ENCODE results near the gene STK4. TPM values are rescaled to one million over a fixed set of nuclear protein-coding genes. Genes with fewer than 3 reads are reported as not detected.
A peak's percentile ranks its signal among the peaks of the same experiment; 100 is the strongest.

The STK4 gene
- total RNA-seq, 1 donor, result 33.7 TPM

- Histone ChIP-seq H3K4me3 (ENCODE audit: insufficient read depth, low read length) (no peak overlapping the region), H3K4me1 (ENCODE audit: insufficient read depth, low read length) (peaks cover 22% of the 10 kb centered on the region), H3K27me3 (ENCODE audit: insufficient read depth, low read length) (no peaks in the 10 kb centered on the region), H3K9me3 (ENCODE audit: low read depth, low read length) (peaks cover 2% of the 10 kb centered on the region), H3K36me3 (ENCODE audit: insufficient read depth, low read length) (no peaks in the 10 kb centered on the region), H3K27ac (ENCODE audit: low read depth, low read length) (no peak overlapping the region), H2AFZ (ENCODE audit: low read length) (no peak overlapping the region), H3K79me2 (ENCODE audit: insufficient read depth, low read length) (peaks cover 30% of the 10 kb centered on the region), H3K4me2 (ENCODE audit: insufficient read depth, low read length) (no peak overlapping the region), H4K20me1 (ENCODE audit: insufficient read depth, low read length) (no peaks in the 10 kb centered on the region)
- TF ChIP-seq, protein P1, sequence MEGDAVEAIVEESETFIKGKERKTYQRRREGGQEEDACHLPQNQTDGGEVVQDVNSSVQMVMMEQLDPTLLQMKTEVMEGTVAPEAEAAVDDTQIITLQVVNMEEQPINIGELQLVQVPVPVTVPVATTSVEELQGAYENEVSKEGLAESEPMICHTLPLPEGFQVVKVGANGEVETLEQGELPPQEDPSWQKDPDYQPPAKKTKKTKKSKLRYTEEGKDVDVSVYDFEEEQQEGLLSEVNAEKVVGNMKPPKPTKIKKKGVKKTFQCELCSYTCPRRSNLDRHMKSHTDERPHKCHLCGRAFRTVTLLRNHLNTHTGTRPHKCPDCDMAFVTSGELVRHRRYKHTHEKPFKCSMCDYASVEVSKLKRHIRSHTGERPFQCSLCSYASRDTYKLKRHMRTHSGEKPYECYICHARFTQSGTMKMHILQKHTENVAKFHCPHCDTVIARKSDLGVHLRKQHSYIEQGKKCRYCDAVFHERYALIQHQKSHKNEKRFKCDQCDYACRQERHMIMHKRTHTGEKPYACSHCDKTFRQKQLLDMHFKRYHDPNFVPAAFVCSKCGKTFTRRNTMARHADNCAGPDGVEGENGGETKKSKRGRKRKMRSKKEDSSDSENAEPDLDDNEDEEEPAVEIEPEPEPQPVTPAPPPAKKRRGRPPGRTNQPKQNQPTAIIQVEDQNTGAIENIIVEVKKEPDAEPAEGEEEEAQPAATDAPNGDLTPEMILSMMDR (IDR thresholded peaks at IDR 0.05; ENCODE audit: extremely low read depth, low read depth, low read length), result no peak
- no peak for DNase-seq (ENCODE audit: insufficient read length, low spot score, missing footprints)
Measured at GRCh38 chr20:45069261-45069660, 102.9 kb downstream of the STK4 start.

GRCh38 chr20:45070932-45071632 lies 104.8 kb downstream of the STK4 start:
- Histone ChIP-seq H4K20me1 (ENCODE audit: insufficient read depth, low read length) (no peaks in the 10 kb centered on the region), H3K9me3 (ENCODE audit: low read depth, low read length) (peaks cover 2% of the 10 kb centered on the region), H3K27ac (ENCODE audit: low read depth, low read length) (no peak overlapping the region), H2AFZ (ENCODE audit: low read length) (no peak overlapping the region), H3K4me3 (ENCODE audit: insufficient read depth, low read length) (no peak overlapping the region), H3K4me1 (ENCODE audit: insufficient read depth, low read length) (peaks cover 22% of the 10 kb centered on the region), H3K79me2 (ENCODE audit: insufficient read depth, low read length) (peaks cover 18% of the 10 kb centered on the region), H3K36me3 (ENCODE audit: insufficient read depth, low read length) (peaks cover 15% of the 10 kb centered on the region), H3K27me3 (ENCODE audit: insufficient read depth, low read length) (no peaks in the 10 kb centered on the region), H3K4me2 (ENCODE audit: insufficient read depth, low read length) (no peak overlapping the region)
- TF ChIP-seq, protein P1 (IDR thresholded peaks at IDR 0.05; ENCODE audit: extremely low read depth, low read depth, low read length), result no peak
- DNase-seq (ENCODE audit: insufficient read length, low spot score, missing footprints), result peak; percentile 59

DNA sequence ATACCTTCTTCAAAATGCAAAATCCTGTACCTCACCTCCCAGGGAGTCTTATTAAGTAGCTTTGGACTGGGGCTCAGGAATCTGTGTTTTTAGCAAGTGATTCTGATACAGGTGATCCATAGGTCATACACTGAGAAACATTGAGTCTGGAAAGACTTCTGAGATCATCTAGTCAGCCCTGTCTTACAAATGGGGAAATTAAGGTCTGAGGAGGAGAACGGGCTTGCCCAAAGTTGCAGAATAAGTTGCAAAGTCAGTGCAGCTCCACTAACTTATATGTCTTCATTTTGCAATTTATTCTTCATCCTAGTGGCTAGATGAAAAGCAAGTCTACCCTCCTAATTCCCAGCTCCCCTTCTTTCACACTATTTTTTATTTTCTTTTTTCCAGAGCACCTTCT lies 105.8 kb downstream of the STK4 start:
- TF ChIP-seq, protein P1 (IDR thresholded peaks at IDR 0.05; ENCODE audit: extremely low read depth, low read depth, low read length), result no peak
- H3K27me3 ChIP-seq (ENCODE audit: insufficient read depth, low read length), result no peaks in the 10 kb centered on the region

DNA sequence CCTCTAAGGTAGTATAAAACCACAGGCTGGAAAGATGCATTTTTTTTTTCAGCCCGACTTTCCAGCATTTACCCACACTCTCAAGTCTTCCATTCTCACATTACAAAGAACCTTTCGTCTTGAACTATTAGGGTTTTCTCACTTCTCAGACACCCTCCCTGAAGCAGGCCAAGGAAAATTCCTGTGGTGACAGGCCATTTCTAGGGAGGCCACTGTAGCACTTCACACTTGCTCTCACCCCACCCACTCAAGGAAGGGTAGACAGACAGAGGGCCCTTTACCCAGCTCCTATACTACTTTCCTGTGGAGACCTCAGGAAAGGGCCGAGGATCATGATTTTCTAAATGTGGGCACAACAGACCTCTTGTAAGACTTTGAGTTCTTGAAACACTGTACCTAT lies 106.9 kb downstream of the STK4 start:
- Histone ChIP-seq H3K4me2 (ENCODE audit: insufficient read depth, low read length) (no peak overlapping the region), H3K4me3 (ENCODE audit: insufficient read depth, low read length) (no peak overlapping the region), H4K20me1 (ENCODE audit: insufficient read depth, low read length) (no peaks in the 10 kb centered on the region), H3K4me1 (ENCODE audit: insufficient read depth, low read length) (peaks cover 6% of the 10 kb centered on the region), H3K27ac (ENCODE audit: low read depth, low read length) (no peak overlapping the region), H3K9me3 (ENCODE audit: low read depth, low read length) (peaks cover 2% of the 10 kb centered on the region), H3K79me2 (ENCODE audit: insufficient read depth, low read length) (peaks cover 6% of the 10 kb centered on the region), H3K27me3 (ENCODE audit: insufficient read depth, low read length) (no peaks in the 10 kb centered on the region), H3K36me3 (ENCODE audit: insufficient read depth, low read length) (peaks cover 28% of the 10 kb centered on the region), H2AFZ (ENCODE audit: low read length) (no peak overlapping the region)
- no peak for DNase-seq (ENCODE audit: insufficient read length, low spot score, missing footprints)
- TF ChIP-seq, protein P1 (IDR thresholded peaks at IDR 0.05; ENCODE audit: extremely low read depth, low read depth, low read length), result no peak

More for the DNA sequence above, 105.8 kb downstream of the STK4 start:
- no peak overlapping the region for H3K27ac ChIP-seq (ENCODE audit: low read depth, low read length)
- H3K9me3 ChIP-seq (ENCODE audit: low read depth, low read length), result peaks cover 2% of the 10 kb centered on the region
- H2AFZ ChIP-seq (ENCODE audit: low read length), result no peak overlapping the region
- H3K4me1 ChIP-seq (ENCODE audit: insufficient read depth, low read length), result peaks cover 17% of the 10 kb centered on the region
- H3K79me2 ChIP-seq (ENCODE audit: insufficient read depth, low read length), result peaks cover 14% of the 10 kb centered on the region
- H3K4me3 ChIP-seq (ENCODE audit: insufficient read depth, low read length), result no peak overlapping the region
- no peak for DNase-seq (ENCODE audit: insufficient read length, low spot score, missing footprints)
- no peaks in the 10 kb centered on the region for H4K20me1 ChIP-seq (ENCODE audit: insufficient read depth, low read length)
- H3K4me2 ChIP-seq (ENCODE audit: insufficient read depth, low read length), result no peak overlapping the region
- H3K36me3 ChIP-seq (ENCODE audit: insufficient read depth, low read length), result peaks cover 22% of the 10 kb centered on the region
